Osteocyte (in vitro differentiated cells): ENCODE measurements around the gene SERHL2. TPM values are rescaled to one million over a fixed set of nuclear protein-coding genes. Genes with fewer than 3 reads are reported as not detected.
"Not testable (repeated sequence)": the region's sequence is repeated elsewhere in the genome, so short reads cannot be mapped to it uniquely, and the experiment has no call there.

ENCODE experiments used
- DNase-seq: peaks from one replicate; pipeline ENCODE4 v3.0.0; 2021; ENCODE audit warnings: mixed read lengths; ENCODE audit not compliant: unreplicated experiment; ENCODE audit errors: extremely low spot score
- H3K27ac Mint-ChIP-seq: one replicate; pipeline ENCODE4 v1.8.0; 2021; ENCODE audit warnings: mild to moderate bottlenecking, mixed read lengths; ENCODE audit not compliant: unreplicated experiment
- H3K27me3 Mint-ChIP-seq: one replicate; pipeline ENCODE4 v1.8.0; 2021; ENCODE audit warnings: mixed read lengths; ENCODE audit not compliant: unreplicated experiment
- H3K36me3 Mint-ChIP-seq: one replicate; pipeline ENCODE4 v1.8.0; 2021; ENCODE audit warnings: mixed read lengths; ENCODE audit not compliant: unreplicated experiment
- H3K4me1 Mint-ChIP-seq: one replicate; pipeline ENCODE4 v1.8.0; 2021; ENCODE audit warnings: mixed read lengths; ENCODE audit not compliant: unreplicated experiment
- H3K4me3 Mint-ChIP-seq: one replicate; pipeline ENCODE4 v1.8.0; 2021; ENCODE audit warnings: mild to moderate bottlenecking, moderate library complexity, mixed read lengths; ENCODE audit not compliant: unreplicated experiment
- H3K9me3 Mint-ChIP-seq: one replicate; pipeline ENCODE4 v1.8.0; 2021; ENCODE audit warnings: mixed read lengths; ENCODE audit not compliant: unreplicated experiment
- CTCF ChIP-seq: fragments of 200-600 bp; sonication (generic); IDR thresholded peaks from 2 replicates; pipeline ENCODE4 v1.5.0; 2021; ENCODE audit warnings: antibody characterized with exemption, mild to moderate bottlenecking, moderate library complexity
- total RNA-seq: library from RNA; stranded (reverse); gene quantifications from 2 replicates; pipeline ENCODE4 v1.2.1, GENCODE V29; 2021

Gene SERHL2
- total RNA-seq, 1 donor from 2014 or later: 1.3 TPM

GRCh38 chr22:42565956-42566355 lies 12.2 kb downstream of the SERHL2 start:
- Mint-ChIP-seq H3K9me3 (no peaks in the 10 kb centered on the region), H3K36me3 (peaks cover under 1% of the 10 kb centered on the region), H3K27ac (no peak overlapping the region), H3K4me1 (peaks cover 4% of the 10 kb centered on the region), H3K4me3 (no peak overlapping the region), H3K27me3 (no peaks in the 10 kb centered on the region)
- no peak for TF ChIP-seq CTCF
- no peak for DNase-seq

DNA sequence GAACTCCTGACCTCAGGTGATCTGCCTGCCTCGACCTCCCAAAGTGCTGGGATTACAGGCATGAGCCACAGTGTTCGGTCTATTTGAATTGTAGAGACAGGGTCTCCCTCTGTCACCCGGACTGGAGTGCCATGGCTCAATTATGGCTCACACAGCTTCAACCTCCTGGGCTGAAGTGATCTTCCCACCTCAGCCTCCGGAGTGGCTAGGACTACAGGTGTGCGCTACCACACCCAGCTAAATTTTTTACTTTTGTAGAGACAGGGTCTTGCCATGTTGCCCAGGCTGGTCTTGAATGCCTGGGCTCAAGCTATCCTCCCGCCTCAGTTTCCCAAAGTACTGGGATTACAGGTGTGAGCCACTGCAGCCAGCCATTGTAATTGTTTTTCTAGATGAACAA lies 14.2 kb downstream of the SERHL2 start:
- not testable (repeated sequence) for H3K27ac Mint-ChIP-seq

GRCh38 chr22:42570580-42570979 lies 16.8 kb downstream of the SERHL2 start:
- not testable (repeated sequence) for H3K4me3 Mint-ChIP-seq, H3K27me3 Mint-ChIP-seq, H3K27ac Mint-ChIP-seq, H3K9me3 Mint-ChIP-seq, DNase-seq, H3K4me1 Mint-ChIP-seq
- H3K36me3 Mint-ChIP-seq: peaks cover 12% of the 10 kb centered on the region

More for the DNA sequence above, 14.2 kb downstream of the SERHL2 start:
- not testable (repeated sequence) for H3K9me3 Mint-ChIP-seq, H3K36me3 Mint-ChIP-seq, DNase-seq, H3K4me1 Mint-ChIP-seq, H3K4me3 Mint-ChIP-seq, H3K27me3 Mint-ChIP-seq

DNA sequence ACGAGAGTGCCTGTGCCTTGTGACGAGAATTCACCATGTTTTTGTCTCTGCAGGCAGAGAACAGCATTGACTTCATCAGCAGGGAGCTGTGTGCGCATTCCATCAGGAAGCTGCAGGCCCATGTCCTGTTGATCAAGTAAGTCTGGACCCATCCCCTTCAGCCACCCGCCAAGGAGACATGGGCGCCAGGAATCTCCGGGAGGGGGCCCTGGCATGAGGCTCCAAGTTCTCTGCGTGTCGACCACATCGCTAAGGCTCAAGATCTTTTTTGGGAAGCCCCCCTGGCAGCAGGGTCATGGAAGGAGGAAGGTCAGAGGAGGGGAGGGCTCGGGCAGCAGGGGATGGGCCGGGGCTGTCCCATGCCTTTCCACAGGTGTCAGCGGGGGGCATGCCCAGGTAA lies 17.3 kb downstream of the SERHL2 start:
- H3K9me3 Mint-ChIP-seq, H3K27ac Mint-ChIP-seq, H3K4me1 Mint-ChIP-seq, H3K27me3 Mint-ChIP-seq, H3K4me3 Mint-ChIP-seq, DNase-seq: not testable (repeated sequence)
- H3K36me3 Mint-ChIP-seq: peaks cover 12% of the 10 kb centered on the region

DNA sequence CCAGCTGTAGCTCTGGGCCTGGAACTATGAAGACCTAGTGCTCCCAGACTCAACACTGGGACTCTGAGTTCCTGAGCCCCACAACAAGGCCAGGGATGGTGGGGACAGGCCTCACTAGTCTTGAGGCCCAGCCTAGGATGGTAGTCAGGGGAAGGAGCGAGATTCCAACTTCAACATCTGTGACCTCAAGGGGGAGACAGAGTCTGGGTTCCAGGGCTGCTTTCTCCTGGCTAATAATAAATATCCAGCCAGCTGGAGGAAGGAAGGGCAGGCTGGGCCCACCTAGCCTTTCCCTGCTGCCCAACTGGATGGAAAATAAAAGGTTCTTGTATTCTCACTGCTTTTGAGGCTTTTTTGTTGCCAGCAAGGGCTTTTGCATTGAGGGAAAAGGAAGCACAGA lies 20.3 kb downstream of the SERHL2 start:
- DNase-seq, H3K9me3 Mint-ChIP-seq, H3K4me3 Mint-ChIP-seq, H3K27me3 Mint-ChIP-seq, H3K27ac Mint-ChIP-seq, H3K4me1 Mint-ChIP-seq: not testable (repeated sequence)
- H3K36me3 Mint-ChIP-seq: peaks cover 15% of the 10 kb centered on the region

GRCh38 chr22:42574468-42574867 lies 20.7 kb downstream of the SERHL2 start:
- peaks cover 15% of the 10 kb centered on the region for H3K36me3 Mint-ChIP-seq
- not testable (repeated sequence) for H3K4me3 Mint-ChIP-seq, H3K9me3 Mint-ChIP-seq, H3K27me3 Mint-ChIP-seq, DNase-seq, H3K27ac Mint-ChIP-seq, H3K4me1 Mint-ChIP-seq

DNA sequence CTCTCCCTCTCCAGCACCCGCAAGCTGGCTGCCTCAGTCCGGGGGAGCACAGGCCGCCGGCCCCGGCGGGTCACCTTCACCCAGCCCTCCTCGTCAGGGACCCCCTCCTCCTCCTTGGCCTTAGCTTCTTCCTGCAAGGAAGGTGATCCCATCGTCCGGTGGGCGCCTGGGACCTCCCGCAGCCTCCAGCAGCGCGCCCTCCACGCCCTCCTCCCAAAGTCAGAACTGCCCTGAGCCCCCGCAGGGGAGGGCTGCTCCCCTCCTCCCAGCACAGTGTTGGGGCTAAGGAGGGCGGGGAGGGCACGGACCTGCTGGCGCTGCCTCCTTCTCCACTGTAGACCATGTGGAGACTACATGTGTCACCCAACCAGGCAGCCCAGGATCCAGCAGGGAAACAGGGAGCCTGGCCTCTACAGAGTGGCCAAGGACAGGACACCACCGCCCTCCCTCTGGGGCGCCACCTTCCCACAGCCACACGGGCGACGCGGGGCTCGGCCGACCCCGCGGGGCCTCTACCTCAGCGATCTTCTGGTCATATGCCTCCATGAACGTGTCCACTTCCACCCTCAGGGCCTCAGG lies 22.3 kb downstream of the SERHL2 start:
- not testable (repeated sequence) for H3K27me3 Mint-ChIP-seq, DNase-seq, H3K27ac Mint-ChIP-seq, H3K9me3 Mint-ChIP-seq, H3K4me3 Mint-ChIP-seq, H3K4me1 Mint-ChIP-seq
- peaks cover 13% of the 10 kb centered on the region for H3K36me3 Mint-ChIP-seq

DNA sequence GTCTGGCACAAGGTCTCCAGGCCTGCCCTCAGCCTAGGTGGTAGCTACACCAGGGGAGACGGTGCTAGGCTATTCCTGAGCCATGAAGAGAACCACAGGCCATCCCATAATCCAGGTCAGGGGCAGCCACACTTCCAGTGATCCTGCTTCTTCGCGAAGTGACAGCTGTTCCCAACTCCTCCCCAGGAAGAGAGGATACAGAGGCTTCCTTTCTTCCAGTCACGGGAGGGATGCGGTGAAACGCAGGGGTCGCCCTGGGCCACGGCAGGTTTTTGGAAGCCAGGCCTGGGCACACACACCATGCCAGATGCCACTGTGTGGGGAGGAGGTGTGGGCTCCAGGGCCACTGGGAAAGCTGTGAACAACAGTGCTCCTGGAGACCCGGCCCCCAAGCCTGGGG lies 23.4 kb downstream of the SERHL2 start:
- not testable (repeated sequence) for H3K36me3 Mint-ChIP-seq, H3K27me3 Mint-ChIP-seq, DNase-seq, H3K4me3 Mint-ChIP-seq, H3K27ac Mint-ChIP-seq, H3K9me3 Mint-ChIP-seq, H3K4me1 Mint-ChIP-seq
